GM12878 (cell line): ENCODE data around the gene HRCT1.

Experiments used
- CHD4 ChIP-seq: fragments of 200-600 bp; sonication (generic); IDR thresholded peaks from 2 replicates; pipeline ENCODE4 v1.6.1; 2016; ENCODE audit warnings: mild to moderate bottlenecking
- CREB1 ChIP-seq: IDR thresholded peaks from 2 replicates; pipeline ENCODE4 v1.6.1; 2012; ENCODE audit warnings: low read depth, mild to moderate bottlenecking, inconsistent platforms
- EZH2 ChIP-seq: IDR thresholded peaks from 2 replicates; pipeline ENCODE4 v1.6.1; 2012; ENCODE audit warnings: low read depth, mild to moderate bottlenecking, control low read depth, inconsistent platforms, low read length, borderline replicate concordance; ENCODE audit not compliant: control insufficient read depth
- POLR2A ChIP-seq: IDR thresholded peaks from 2 replicates; pipeline ENCODE4 v1.6.1; 2011; ENCODE audit warnings: low read depth, mild to moderate bottlenecking, low read length
- TCF12 ChIP-seq: IDR thresholded peaks from 2 replicates; pipeline ENCODE4 v1.6.1; 2011; ENCODE audit warnings: low read depth, mild to moderate bottlenecking, low read length
- TF ChIP-seq, protein P1 (sequence below): fragments of 450-650 bp; IDR thresholded peaks from 2 replicates; pipeline ENCODE4 v1.6.1; 2016; ENCODE audit warnings: mild to moderate bottlenecking
- TF ChIP-seq, protein P2 (sequence below), 3 experiments: IDR thresholded peaks in 2 of 3; conservative IDR thresholded peaks in 1 of 3; 2 replicates each; pipeline ENCODE4 v1.5.1; 2011; ENCODE audit warnings: low read depth in 3 of 3, low read length in 3 of 3, mild to moderate bottlenecking in 3 of 3, control low read depth in 2 of 3, moderate library complexity in 2 of 3, inconsistent platforms in 1 of 3, mixed read lengths in 1 of 3; ENCODE audit not compliant: control insufficient read depth in 2 of 3, insufficient read depth in 1 of 3; ENCODE audit errors: extremely low read depth in 1 of 3

DNA sequence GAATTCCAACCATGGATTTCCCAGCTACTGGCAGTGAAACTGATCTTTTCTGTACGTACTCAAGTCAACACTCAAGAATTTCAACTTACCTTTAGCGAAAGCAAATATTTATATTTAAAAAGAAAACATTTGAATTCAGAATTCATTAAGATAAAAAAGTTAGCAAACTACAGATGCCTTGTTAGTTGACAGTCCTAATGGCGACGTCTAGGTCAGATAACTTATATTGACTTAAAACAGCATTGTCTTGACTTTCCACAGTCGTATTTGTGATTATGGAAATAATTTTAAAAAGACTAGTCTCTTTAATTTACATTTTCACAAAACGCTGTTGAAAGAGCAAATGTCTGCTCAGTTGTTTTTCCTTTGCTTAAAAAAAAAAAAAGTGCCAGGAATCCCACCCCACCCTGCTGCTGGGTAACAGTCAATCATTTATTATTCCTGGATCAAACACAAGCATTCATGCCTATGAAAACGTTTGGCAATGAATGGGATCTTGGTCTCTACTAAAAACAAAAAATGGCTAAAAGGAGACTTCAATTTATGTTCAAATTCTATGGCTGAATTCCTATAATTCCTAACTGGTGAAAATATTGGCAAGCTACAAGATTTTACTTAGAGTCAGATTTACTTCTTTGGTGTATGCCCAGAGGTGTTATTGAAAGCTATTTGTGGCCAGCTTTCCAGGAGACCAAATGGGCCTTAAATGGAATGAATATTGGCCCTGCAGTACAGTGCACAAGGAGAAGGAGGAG, 29.9 kb downstream of the HRCT1 start:
- no peak for TF ChIP-seq CREB1
- no peak for TF ChIP-seq EZH2
- TF ChIP-seq, protein P1, sequence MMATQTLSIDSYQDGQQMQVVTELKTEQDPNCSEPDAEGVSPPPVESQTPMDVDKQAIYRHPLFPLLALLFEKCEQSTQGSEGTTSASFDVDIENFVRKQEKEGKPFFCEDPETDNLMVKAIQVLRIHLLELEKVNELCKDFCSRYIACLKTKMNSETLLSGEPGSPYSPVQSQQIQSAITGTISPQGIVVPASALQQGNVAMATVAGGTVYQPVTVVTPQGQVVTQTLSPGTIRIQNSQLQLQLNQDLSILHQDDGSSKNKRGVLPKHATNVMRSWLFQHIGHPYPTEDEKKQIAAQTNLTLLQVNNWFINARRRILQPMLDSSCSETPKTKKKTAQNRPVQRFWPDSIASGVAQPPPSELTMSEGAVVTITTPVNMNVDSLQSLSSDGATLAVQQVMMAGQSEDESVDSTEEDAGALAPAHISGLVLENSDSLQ: no peak
- TF ChIP-seq, protein P2, sequence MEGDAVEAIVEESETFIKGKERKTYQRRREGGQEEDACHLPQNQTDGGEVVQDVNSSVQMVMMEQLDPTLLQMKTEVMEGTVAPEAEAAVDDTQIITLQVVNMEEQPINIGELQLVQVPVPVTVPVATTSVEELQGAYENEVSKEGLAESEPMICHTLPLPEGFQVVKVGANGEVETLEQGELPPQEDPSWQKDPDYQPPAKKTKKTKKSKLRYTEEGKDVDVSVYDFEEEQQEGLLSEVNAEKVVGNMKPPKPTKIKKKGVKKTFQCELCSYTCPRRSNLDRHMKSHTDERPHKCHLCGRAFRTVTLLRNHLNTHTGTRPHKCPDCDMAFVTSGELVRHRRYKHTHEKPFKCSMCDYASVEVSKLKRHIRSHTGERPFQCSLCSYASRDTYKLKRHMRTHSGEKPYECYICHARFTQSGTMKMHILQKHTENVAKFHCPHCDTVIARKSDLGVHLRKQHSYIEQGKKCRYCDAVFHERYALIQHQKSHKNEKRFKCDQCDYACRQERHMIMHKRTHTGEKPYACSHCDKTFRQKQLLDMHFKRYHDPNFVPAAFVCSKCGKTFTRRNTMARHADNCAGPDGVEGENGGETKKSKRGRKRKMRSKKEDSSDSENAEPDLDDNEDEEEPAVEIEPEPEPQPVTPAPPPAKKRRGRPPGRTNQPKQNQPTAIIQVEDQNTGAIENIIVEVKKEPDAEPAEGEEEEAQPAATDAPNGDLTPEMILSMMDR (IDR thresholded peaks at IDR 0.05 in 2 of 3, conservative IDR thresholded peaks at IDR 0.05 in 1 of 3; ENCODE audit: control insufficient read depth in 2 of 3, extremely low read depth in 1 of 3, insufficient read depth in 1 of 3, low read depth in 3 of 3, low read length in 3 of 3): no peak
- no peak for TF ChIP-seq POLR2A
- TF ChIP-seq CHD4: no peak
- no peak for TF ChIP-seq TCF12
